Panc1 (cell line): ENCODE results near the gene FXYD7. TPM values are rescaled to one million over a fixed set of nuclear protein-coding genes. Genes with fewer than 3 reads are reported as not detected.

Source experiments
- ATAC-seq: fragments of 200-7000 bp; cut with Tn5 transposase; 2 replicates; pipeline ENCODE4 v1.9.1; 2020; ENCODE audit warnings: mild to moderate bottlenecking, moderate library complexity
- BruUV-seq: library from RNA; stranded (reverse); fragments of 400-500 nt; replicated peaks from 2 replicates; lab custom pipeline; 2021; lab: Mats Ljungman, UMichigan
- CTCF ChIA-PET: fragments of 300-600 bp; sonication (Branson Sonifier 250); formaldehyde crosslinking; loops from one replicate; lab custom pipeline; 2022; ENCODE audit warnings: antibody characterized with exemption; lab: Charles Lee
- POLR2A ChIA-PET: fragments of 300-600 bp; sonication (Branson Sonifier 250); formaldehyde crosslinking; loops from one replicate; lab custom pipeline; 2022; ENCODE audit warnings: antibody characterized with exemption; lab: Charles Lee
- DNase-seq: peaks from one replicate; pipeline ENCODE4 v3.0.0-alpha.2; 2010; ENCODE audit warnings: low read depth, low spot score
- H3K27ac ChIP-seq: 2 replicates; pipeline ENCODE4 v1.5.1; 2011; ENCODE audit warnings: mild to moderate bottlenecking, low read length, inconsistent platforms
- H3K27me3 ChIP-seq: fragments of 200-500 bp; sonication (Bioruptor generic); 2 replicates; pipeline ENCODE4 v1.6.0; 2014; ENCODE audit warnings: low read length, inconsistent platforms; ENCODE audit not compliant: control insufficient read depth, insufficient read depth
- H3K36me3 ChIP-seq: fragments of 200-500 bp; sonication (Bioruptor generic); 2 replicates; pipeline ENCODE4 v1.5.1; 2014; ENCODE audit warnings: inconsistent platforms, mild to moderate bottlenecking, low read length, moderate library complexity; ENCODE audit not compliant: control insufficient read depth, insufficient read depth
- H3K4me1 ChIP-seq: 2 replicates; pipeline ENCODE4 v1.5.1; 2011; ENCODE audit warnings: inconsistent platforms, mild to moderate bottlenecking, low read length, moderate library complexity; ENCODE audit not compliant: control insufficient read depth, insufficient read depth
- H3K4me3 ChIP-seq, 2 experiments: 2 replicates each; pipeline ENCODE4 v1.5.1; 2011 to 2012; ENCODE audit warnings: low read depth in 2 of 2, low read length in 2 of 2, mild to moderate bottlenecking in 2 of 2, inconsistent platforms in 1 of 2, moderate library complexity in 1 of 2
- H3K9me3 ChIP-seq: fragments of 200-500 bp; sonication (Bioruptor generic); 2 replicates; pipeline ENCODE4 v1.5.1; 2014; ENCODE audit warnings: low read depth, mild to moderate bottlenecking, inconsistent platforms, low read length, moderate library complexity; ENCODE audit not compliant: control insufficient read depth, insufficient read depth
- CTCF ChIP-seq: fragments of 450-650 bp; IDR thresholded peaks from 2 replicates; pipeline ENCODE4 v1.5.1; 2017; ENCODE audit warnings: mild to moderate bottlenecking
- POLR2AphosphoS5 ChIP-seq: IDR thresholded peaks from 2 replicates; pipeline ENCODE4 v1.6.1; 2012; ENCODE audit warnings: mild to moderate bottlenecking, low read depth, low read length, moderate library complexity
- SIN3A ChIP-seq: IDR thresholded peaks from 2 replicates; pipeline ENCODE4 v1.6.1; 2012; ENCODE audit warnings: low read depth, mild to moderate bottlenecking, low read length, moderate library complexity, borderline replicate concordance; ENCODE audit not compliant: insufficient read depth
- TCF7L2 ChIP-seq: IDR thresholded peaks from 2 replicates; pipeline ENCODE4 v1.6.1; 2011; ENCODE audit warnings: mild to moderate bottlenecking, low read depth, low read length, inconsistent platforms
- in situ Hi-C: cut with HindIII; loops from 2 replicates; pipeline ENCODE4 v1.10.0; 2016; ENCODE audit warnings: low sequenced_read_pairs, low pct_unique_long_range_greater_than_20kb
- intact Hi-C: fragments of 100-400 bp; cut with micrococcal nuclease; formaldehyde crosslinking; loops from one replicate; pipeline ENCODE4 v1.10.0; 2022; ENCODE audit not compliant: unreplicated experiment
- total RNA-seq: library from RNA; stranded (reverse); gene quantifications from one replicate; pipeline ENCODE4 v1.2.1, GENCODE V29; 2021; ENCODE audit not compliant: unreplicated experiment
- TF ChIP-seq, protein P1 (sequence below), 2 experiments: IDR thresholded peaks; 2 replicates each; pipeline ENCODE4 v1.6.1; 2011 to 2012; ENCODE audit warnings: low read depth in 2 of 2, control low read depth in 1 of 2, low read length in 1 of 2, mild to moderate bottlenecking in 1 of 2, moderate library complexity in 1 of 2; ENCODE audit not compliant: insufficient read depth in 1 of 2

Gene FXYD7
- total RNA-seq, 1 experiment from 2014 or later, result not detected

- no peak for ATAC-seq
- intact Hi-C loops, result no loop called here
- ChIA-PET CTCF (no interaction called here), POLR2A (no interaction called here)
- no peak for DNase-seq
- Histone ChIP-seq H3K9me3 (no peaks in the 10 kb centered on the region), H3K27ac (no peak overlapping the region), H3K4me3 (no peak overlapping the region), H3K4me1 (peaks cover 5% of the 10 kb centered on the region; the same call in 1 of the 2 replicates), H3K36me3 (no peaks in the 10 kb centered on the region), H3K27me3 (no peaks in the 10 kb centered on the region)
- BruUV-seq, result no TSS peak
- in situ Hi-C loops, result no loop called here
- TF ChIP-seq, protein P1, sequence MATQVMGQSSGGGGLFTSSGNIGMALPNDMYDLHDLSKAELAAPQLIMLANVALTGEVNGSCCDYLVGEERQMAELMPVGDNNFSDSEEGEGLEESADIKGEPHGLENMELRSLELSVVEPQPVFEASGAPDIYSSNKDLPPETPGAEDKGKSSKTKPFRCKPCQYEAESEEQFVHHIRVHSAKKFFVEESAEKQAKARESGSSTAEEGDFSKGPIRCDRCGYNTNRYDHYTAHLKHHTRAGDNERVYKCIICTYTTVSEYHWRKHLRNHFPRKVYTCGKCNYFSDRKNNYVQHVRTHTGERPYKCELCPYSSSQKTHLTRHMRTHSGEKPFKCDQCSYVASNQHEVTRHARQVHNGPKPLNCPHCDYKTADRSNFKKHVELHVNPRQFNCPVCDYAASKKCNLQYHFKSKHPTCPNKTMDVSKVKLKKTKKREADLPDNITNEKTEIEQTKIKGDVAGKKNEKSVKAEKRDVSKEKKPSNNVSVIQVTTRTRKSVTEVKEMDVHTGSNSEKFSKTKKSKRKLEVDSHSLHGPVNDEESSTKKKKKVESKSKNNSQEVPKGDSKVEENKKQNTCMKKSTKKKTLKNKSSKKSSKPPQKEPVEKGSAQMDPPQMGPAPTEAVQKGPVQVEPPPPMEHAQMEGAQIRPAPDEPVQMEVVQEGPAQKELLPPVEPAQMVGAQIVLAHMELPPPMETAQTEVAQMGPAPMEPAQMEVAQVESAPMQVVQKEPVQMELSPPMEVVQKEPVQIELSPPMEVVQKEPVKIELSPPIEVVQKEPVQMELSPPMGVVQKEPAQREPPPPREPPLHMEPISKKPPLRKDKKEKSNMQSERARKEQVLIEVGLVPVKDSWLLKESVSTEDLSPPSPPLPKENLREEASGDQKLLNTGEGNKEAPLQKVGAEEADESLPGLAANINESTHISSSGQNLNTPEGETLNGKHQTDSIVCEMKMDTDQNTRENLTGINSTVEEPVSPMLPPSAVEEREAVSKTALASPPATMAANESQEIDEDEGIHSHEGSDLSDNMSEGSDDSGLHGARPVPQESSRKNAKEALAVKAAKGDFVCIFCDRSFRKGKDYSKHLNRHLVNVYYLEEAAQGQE (IDR thresholded peaks at IDR 0.05; ENCODE audit: insufficient read depth in 1 of 2, low read depth in 2 of 2, low read length in 1 of 2), result no peak
Observed at GRCh38 chr19:35130761-35131720, 12.0 kb upstream of the FXYD7 start.

DNA sequence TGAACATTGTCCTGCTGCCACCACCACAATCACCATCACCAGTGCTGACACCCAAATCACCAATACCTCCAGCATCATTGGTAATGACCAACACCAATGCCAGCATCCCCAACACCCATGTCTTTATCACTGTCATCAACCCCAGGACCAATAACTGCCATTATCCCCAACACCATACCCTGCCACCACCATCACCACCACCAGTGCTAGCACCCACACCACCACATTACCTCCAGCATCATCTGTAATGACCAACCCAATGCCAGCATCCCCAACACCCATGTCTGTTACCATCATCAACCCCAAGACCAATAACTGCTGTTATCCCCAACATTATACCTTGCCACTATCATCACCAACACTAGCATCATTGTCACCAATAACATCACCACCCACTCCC is 10.8 kb upstream of the FXYD7 start:
- H3K27ac ChIP-seq, result no peak overlapping the region
- H3K36me3 ChIP-seq, result no peaks in the 10 kb centered on the region
- H3K9me3 ChIP-seq, result no peaks in the 10 kb centered on the region
- no peaks in the 10 kb centered on the region for H3K27me3 ChIP-seq
- no peak overlapping the region for H3K4me3 ChIP-seq
- ChIA-PET CTCF (no interaction called here), POLR2A (no interaction called here)
- H3K4me1 ChIP-seq, result peaks cover 5% of the 10 kb centered on the region; the same call in 1 of the 2 replicates
- BruUV-seq, result no TSS peak
- intact Hi-C loops, result no loop called here
- TF ChIP-seq, protein P1 (IDR thresholded peaks at IDR 0.05; ENCODE audit: insufficient read depth in 1 of 2, low read depth in 2 of 2, low read length in 1 of 2), result no peak
- TF ChIP-seq CTCF (no peak), TCF7L2 (no peak), POLR2AphosphoS5 (no peak), SIN3A (no peak)
- DNase-seq (no peak), ATAC-seq (no peak)
- in situ Hi-C loops, result no loop called here
